NAMALWA (cell line): ENCODE data around the gene DYNC1LI1.
"Not testable (repeated sequence)": the region's sequence is repeated elsewhere in the genome, so short reads cannot be mapped to it uniquely, and the experiment has no call there.

Source experiments
- DNase-seq: peaks from one replicate; pipeline ENCODE4 v3.0.0-alpha.2; 2015; ENCODE audit warnings: low spot score

The DYNC1LI1 gene

GRCh38 chr3:32583708-32584107, 13.1 kb upstream of the DYNC1LI1 start:
- no peak for DNase-seq

DNA sequence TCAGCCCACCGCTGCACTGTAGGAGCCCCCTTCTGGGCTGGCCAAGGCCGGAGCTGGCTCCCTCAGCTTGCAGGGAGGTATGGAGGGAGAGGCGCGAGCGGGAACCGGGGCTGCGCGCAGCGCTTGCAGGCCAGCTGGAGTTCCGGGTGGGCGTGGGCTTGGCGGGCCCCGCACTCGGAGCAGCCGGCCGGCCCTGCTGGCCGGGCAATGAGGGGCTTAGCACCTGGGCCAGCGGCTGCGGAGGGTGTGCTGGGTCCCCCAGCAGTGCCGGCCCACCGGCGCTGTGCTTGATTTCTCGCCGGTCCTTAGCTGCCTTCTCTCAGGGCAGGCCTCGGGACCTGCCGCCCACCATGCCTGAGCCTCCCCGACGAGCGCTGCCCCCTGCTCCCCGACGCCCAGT, 8.0 kb upstream of the DYNC1LI1 start:
- DNase-seq, result not testable (repeated sequence)

DNA sequence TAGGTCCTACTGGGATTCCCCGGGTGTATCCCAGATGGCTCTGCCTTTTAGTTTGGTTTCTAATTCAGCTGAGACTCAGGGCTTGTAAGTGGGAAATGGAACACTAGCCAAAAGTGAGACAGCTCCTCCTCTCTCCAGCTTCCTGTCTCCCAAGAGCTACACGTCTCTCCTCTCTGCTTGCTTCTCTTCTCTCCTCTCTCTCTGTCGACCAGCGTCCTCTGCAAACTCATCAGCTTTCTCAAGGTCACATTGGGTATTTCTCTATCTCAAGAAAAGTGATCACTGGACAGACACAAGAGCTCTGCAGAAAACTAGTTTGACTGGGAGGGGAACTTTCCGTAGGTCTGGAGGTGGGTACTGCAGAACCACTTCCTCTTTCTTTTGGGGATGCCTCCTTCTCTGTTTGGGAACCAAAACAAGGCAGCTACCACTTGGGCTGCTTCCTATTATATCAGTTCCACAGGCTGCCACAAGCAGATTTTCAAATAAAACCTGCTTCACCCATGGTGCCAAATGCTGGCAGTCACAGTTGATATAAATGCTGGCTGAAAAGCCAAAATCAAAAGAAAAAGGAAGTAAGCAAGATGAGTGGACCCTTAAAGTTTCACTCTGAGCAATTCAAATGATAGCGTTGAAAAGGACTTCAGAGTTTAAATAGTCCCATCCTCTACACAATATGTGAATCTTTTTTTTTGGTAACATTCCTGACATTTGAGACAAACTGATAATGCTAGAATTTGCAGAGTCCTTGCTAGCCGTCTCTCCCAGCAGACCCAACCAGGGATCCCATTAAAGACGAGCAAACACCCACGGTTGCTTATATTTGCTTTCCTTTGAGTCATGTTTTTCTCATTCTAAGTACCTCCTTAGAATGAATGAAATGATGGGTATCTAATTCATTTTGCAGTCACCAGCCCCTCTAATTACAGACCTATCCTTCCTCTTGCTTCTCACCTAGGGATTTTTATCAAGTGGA, 7.2 kb upstream of the DYNC1LI1 start:
- peak; percentile 58 for DNase-seq

DNA sequence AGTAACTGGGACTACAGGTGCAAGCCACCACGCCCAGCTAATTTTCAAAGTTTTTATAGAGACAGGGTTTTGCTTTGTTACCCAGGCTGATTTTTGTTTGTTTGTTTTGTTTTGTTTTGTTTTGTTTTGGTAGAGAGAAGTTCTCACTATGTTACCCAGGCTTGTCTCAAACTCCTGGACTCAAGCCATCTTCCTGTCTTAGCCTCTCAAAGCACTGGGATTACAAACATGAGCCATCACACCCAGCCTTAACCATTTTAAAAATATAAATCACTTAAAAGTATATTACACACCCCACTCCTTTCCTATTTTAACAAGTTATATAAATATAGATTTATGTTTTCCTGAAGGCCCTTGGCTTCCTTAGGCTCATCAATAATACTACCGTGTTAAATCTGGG, 6.5 kb upstream of the DYNC1LI1 start:
- DNase-seq, result no peak

DNA sequence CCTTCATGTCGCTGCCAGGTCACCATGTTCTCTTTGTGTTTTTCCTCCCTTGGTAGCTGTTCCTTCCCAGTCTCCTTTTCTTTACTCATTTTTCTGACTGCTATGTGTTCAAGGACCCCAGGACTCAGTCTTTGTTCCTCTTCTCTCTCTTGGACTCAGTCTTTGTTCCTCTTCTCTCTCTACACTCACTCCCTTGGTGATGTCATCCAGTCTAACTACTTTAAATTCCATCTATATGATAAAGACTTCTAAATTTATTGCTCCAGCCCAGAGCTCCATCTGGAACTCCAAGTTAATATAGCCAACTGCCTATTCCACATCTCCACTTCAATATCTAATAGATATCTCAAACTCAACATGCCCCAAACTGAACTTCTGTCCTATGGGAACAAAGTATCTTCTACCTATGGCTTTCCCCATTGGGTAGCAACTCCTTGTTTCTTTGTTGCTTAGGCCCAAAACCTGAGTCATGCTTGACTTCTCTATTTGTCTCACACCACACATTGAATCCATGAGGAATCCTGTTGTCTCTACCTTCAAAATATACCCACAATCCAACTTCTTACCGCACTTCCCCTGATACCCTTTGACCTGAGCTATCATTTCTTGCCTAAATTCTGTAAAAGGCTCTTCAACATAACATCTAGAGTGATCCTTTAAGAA, 4.9 kb upstream of the DYNC1LI1 start:
- DNase-seq, result no peak

DNA sequence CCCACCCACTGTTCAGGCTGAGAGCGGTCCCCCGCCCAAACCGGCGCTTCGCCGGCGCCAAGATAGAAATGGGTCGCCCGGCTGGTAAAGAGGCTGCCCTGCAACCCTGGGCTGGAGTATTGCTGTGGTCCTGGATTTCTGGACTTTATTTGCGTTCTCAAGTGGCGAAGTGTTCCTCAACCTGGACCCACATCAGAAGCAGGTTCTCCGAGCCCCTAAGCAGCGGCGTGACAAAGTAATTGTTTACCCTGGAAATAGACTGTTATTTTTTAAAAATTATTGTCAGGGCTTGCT, 481 bp upstream of the DYNC1LI1 start:
- no peak for DNase-seq

GRCh38 chr3:32569540-32570420, 878 bp downstream of the DYNC1LI1 start:
- DNase-seq, result peak; percentile 66

- DNase-seq, result no peak
These were observed 1.7 kb downstream of the DYNC1LI1 start for GRCh38 chr3:32568953-32569352.

- no peak for DNase-seq
These were observed 6.5 kb downstream of the DYNC1LI1 start for GRCh38 chr3:32564195-32564594.

- DNase-seq, result no peak
These were observed 8.0 kb downstream of the DYNC1LI1 start for GRCh38 chr3:32562640-32563039.

DNA sequence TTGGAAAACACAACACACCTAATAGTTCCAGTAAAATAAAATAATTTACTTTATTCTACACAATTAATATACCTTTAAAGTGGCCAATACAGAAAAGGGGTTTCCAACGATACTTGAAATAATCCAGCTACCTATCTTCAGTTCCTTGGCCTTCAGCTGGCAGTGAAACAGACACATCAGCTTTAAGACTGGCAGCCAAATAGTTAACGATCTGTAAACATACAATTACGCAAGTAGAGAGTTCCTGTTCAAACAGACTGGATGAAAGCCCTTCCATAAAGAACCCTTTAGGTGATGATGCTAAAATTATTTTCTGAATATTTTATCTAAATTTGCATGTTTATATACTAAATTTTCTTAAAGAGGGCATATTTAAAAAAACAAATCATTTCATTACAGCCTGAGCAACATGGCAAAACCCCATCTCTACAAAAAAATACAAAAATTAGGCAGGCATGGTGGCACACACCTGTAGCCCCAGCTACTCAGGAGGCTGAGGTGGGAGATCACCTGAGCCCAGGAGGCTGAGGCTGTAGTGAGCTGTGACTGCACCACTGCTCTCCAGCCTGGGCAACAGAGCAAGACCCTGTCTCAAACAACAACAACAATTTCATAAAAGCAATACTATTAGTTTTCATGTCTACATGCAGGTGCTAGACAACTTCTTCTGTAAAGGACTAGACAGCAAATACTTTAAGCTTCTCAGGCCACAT, 12.9 kb downstream of the DYNC1LI1 start:
- DNase-seq, result no peak

DNA sequence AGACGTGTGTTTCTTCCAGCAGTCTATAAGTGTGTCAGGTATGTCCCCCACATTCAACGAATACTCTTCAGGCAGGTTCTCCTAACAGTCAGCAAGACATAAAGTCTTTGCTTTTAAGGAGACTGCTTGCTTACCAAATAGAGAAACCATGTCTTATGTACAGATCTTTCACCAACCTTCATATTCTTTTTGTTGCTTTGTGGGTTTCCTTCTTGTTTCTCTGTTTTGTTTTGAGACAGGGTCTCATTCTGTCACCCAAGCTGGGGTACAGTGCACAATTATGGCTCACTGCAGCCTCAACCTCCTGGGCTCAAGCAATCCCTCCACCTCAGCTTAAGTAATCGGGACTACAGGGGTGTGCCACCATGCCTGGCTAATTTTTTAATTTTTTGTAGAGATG, 14.3 kb downstream of the DYNC1LI1 start:
- DNase-seq, result no peak

GRCh38 chr3:32553973-32554372, 16.7 kb downstream of the DYNC1LI1 start:
- no peak for DNase-seq

GRCh38 chr3:32553459-32553858, 17.2 kb downstream of the DYNC1LI1 start:
- no peak for DNase-seq

GRCh38 chr3:32552013-32552412, 18.6 kb downstream of the DYNC1LI1 start:
- no peak for DNase-seq

DNA sequence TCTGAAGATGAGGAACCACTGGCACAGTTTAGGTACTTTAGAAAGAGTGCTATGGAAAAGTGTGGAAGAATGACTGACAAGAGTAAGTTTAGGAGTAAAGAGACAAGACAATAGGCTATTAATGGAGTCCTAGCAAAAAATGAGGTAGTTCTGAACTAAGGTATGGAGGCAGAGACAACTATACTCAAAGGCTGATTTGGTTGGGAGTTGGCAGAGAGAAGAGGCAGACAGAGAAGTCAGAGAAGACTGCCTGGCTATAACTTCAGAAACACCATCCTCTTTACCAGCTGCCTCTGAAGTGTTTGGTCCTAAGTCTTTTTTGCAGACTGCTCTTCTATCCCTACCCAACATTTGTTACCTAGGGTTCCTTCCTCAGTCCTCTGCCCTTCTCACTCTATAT, 19.2 kb downstream of the DYNC1LI1 start:
- no peak for DNase-seq

DNA sequence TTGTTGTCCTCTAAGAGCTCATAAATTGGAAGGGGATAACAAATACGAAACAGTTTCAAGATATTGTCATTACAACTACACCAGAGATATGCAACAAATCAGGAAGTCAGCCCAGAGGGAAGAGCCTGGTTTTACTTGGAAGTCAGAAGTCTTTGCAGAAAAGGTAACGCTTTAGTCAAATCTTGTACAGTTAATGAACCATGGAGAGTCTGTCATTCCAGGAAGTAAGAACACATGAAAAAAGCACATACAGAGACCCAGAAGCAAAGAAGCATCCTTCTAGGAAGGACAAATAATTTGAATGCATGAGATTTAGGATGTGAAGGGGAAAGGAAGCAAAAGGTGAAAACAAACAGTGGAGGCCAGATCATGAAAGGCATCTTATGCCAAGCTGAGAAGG, 19.6 kb downstream of the DYNC1LI1 start:
- peak; percentile 27 for DNase-seq

GRCh38 chr3:32545305-32545704, 25.4 kb downstream of the DYNC1LI1 start:
- DNase-seq, result no peak

DNA sequence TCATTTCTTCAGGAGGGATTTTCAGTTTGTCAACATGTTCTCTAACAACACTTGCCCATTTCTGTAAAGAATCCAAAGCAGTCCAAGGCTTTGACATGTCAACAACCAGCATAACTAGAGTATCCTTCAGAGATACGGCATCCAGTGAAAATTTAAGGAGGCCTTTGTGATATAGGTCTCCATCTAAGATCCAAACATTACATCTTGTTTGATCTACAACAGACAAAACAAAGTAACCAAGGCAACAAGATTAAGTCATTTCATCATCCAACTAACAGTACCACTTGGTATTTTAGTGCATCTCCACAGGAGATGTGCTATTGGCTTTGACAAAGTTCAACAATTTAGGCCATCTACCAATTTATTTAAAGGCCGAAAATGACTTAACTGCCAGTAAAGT, 25.8 kb downstream of the DYNC1LI1 start:
- no peak for DNase-seq

DNA sequence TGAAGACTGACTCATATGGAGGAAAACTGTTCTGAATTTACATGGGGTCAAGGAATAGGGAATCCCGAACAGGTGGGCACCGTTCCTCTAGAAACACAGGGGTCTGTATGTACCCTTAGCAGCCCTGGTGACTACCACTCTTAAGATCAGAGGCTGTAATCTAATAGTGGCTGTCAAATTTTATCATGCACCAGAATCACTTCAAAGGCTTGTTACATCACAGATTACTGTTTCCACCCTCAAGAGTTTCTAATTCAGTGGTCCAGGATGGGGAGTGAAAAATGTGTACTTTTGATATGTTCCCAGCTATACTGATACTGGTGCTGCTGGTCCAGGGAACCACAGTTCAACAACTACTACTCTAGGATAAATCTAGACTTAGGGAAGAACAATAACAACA, 27.9 kb downstream of the DYNC1LI1 start:
- no peak for DNase-seq

- DNase-seq, result no peak
These were observed 29.8 kb downstream of the DYNC1LI1 start for GRCh38 chr3:32540899-32541298.

DNA sequence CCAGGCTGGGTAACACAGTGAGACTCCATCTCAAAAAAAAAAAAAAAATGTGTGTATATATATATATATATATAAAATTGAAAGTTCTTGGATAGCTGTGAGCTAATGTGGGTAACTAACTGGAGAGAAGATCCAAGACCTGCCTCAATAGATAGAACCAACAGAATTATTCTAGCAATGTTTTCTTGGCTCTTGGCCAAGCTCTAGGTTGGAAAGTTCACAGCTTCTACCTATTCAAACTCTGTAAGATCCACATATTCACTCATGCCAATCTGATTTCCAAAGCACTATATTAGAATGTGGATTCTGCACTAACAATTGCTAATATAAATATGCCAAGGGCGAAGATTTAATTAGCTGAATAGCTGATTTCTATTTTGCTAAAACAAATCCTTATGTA, 38.2 kb downstream of the DYNC1LI1 start:
- no peak for DNase-seq
